GM23338 (cell line): ENCODE results near the gene DEFB114.

Experiments
- CREB1 ChIP-seq: fragments of 250-450 bp; sonication (Bioruptor Pico); IDR thresholded peaks from 2 replicates; pipeline ENCODE4 v1.5.0; 2020; ENCODE audit warnings: low read depth, mild to moderate bottlenecking, moderate library complexity
- CTCF ChIP-seq, 2 experiments: fragments of 200-600 bp in 1 of 2; sonication (generic) in 1 of 2; conservative IDR thresholded peaks; 2 replicates each; pipeline versions ENCODE4 v1.5.1 to v1.6.1; 2016 to 2017; ENCODE audit warnings: antibody characterized with exemption in 2 of 2, low read depth in 2 of 2, mild to moderate bottlenecking in 2 of 2, moderate library complexity in 1 of 2
- ETS1 ChIP-seq: IDR thresholded peaks from 2 replicates; pipeline ENCODE4 v1.6.1; 2016; ENCODE audit warnings: antibody characterized with exemption
- EZH2 ChIP-seq: fragments of 200-600 bp; sonication (generic); IDR thresholded peaks from one replicate; pipeline ENCODE4 v1.8.0; 2017; ENCODE audit warnings: antibody characterized with exemption, mild to moderate bottlenecking, low read depth; ENCODE audit not compliant: unreplicated experiment
- EZH2phosphoT487 ChIP-seq: fragments of 200-600 bp; sonication (generic); IDR thresholded peaks from one replicate; pipeline ENCODE4 v1.8.1; 2018; ENCODE audit warnings: antibody characterized with exemption; ENCODE audit not compliant: unreplicated experiment
- JUNB ChIP-seq: IDR thresholded peaks from one replicate; pipeline ENCODE4 v1.6.1; 2016; ENCODE audit warnings: antibody characterized with exemption; ENCODE audit not compliant: unreplicated experiment
- NANOG ChIP-seq: IDR thresholded peaks from 2 replicates; pipeline ENCODE4 v1.6.1; 2016; ENCODE audit warnings: antibody characterized with exemption, borderline replicate concordance
- POLR2AphosphoS5 ChIP-seq: IDR thresholded peaks from 2 replicates; pipeline ENCODE4 v1.6.1; 2016; ENCODE audit warnings: antibody characterized with exemption, low read depth
- REST ChIP-seq: IDR thresholded peaks from one replicate; pipeline ENCODE4 v1.6.1; 2018; ENCODE audit warnings: antibody characterized with exemption; ENCODE audit not compliant: unreplicated experiment
- STAT1 ChIP-seq: IDR thresholded peaks from one replicate; pipeline ENCODE4 v1.6.1; 2016; ENCODE audit warnings: antibody characterized with exemption; ENCODE audit not compliant: unreplicated experiment
- ZNF114 ChIP-seq: fragments of 250-450 bp; sonication (Bioruptor Pico); IDR thresholded peaks from 2 replicates; pipeline ENCODE4 v1.5.0; 2020; ENCODE audit warnings: mild to moderate bottlenecking, moderate library complexity
- ZNF331 ChIP-seq: fragments of 250-450 bp; sonication (Bioruptor Pico); IDR thresholded peaks from 2 replicates; pipeline ENCODE4 v1.5.0; 2020; ENCODE audit warnings: low read depth, mild to moderate bottlenecking, moderate library complexity
- ZNF462 ChIP-seq: fragments of 250-450 bp; sonication (Bioruptor Pico); IDR thresholded peaks from 2 replicates; pipeline ENCODE4 v1.5.0; 2020; ENCODE audit warnings: mild to moderate bottlenecking, moderate library complexity

GRCh38 chr6:49923826-49924225, 40.1 kb downstream of the DEFB114 start:
- TF ChIP-seq EZH2phosphoT487 (no peak), REST (no peak), CTCF (conservative IDR thresholded peaks at IDR 0.05; ENCODE audit: low read depth in 2 of 2) (peak in 1 of 2 experiments; percentile 66; a peak in 3 of 4 replicates), POLR2AphosphoS5 (no peak), ZNF114 (CRISPR knock-in tag) (no peak), EZH2 (no peak), JUNB (no peak), STAT1 (no peak), CREB1 (CRISPR knock-in tag) (no peak), ZNF462 (CRISPR knock-in tag) (peak; percentile 69; the same call in 1 of the 2 replicates), ZNF331 (CRISPR knock-in tag) (no peak), NANOG (no peak), ETS1 (no peak)
